Heart left ventricle (tissue), 13 donors: Measurements from ENCODE around the gene ZC3H18.

Experiments
- POLR2A ChIP-seq, 2 donors: fragments of 450-650 bp; IDR thresholded peaks; one replicate each; pipeline ENCODE4 v1.6.1; 2017; ENCODE audit warnings: antibody characterized with exemption in 2 of 2, mild to moderate bottlenecking in 2 of 2, moderate library complexity in 2 of 2
- TF ChIP-seq, protein P1 (sequence below), 12 donors: fragments of 200-600 bp; sonication (generic) in 4 of 12; IDR thresholded peaks; one replicate each; pipeline versions ENCODE4 v1.5.0 to v1.8.0; 2018 to 2022; ENCODE audit warnings: antibody characterized with exemption in 12 of 12, mild to moderate bottlenecking in 5 of 12
- donor health status: ischemic (EF 13 %, LVEDD 7.1; RV severe dilation, severe dysfunction).
- donor health status: DM: no; HTN: yes; CAD: no.
- donor health status: DM: no; HTN: no; CAD: no.
- donor health status: ischemic (EF 25% LVEDD 6.9; RV normal size, moderate dysfunction).
- donor health status: ischemic (EF 25% LVEDD 5.7; RV mildly dilated, moderate dysfunction).
- donor health status: ischemic (EF 35%, LVEDD 5.7; RV mildly dilated, moderate dysfunction).
- donor health status: nonischemic (EF 11% LVEDD 7.7; RV severe dilation, severe dysfunction).
- donor health status: DM: yes; HTN: yes; CAD: no.
- donor health status: PGD.
- donor health status: ischemic (EF 29% LVEDD 5.4; RV normal size, mild dysfunction).
- donor health status: nonischemic (EF 23%, LVEDD 6.1; RV moderate dilation, normal function).

DNA sequence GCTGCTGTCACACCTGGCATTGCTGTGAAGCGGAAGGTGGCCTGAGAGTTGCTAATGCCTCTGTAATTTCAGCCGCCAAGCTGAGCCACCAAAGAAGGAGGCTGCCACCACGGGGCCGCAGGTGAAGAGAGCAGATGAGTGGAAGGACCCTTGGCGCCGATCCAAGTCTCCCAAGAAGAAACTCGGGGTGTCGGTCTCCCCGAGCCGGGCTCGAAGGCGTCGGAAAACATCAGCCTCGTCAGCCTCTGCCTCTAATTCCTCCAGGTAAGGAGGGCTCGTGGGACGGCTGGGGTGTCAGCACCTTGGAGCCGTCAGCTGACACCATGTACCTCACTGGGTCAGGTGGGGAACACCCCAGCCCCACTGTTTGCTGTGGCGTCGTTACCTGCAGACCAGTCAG lies 51.9 kb downstream of the ZC3H18 start:
- no peak for TF ChIP-seq POLR2A (IDR thresholded peaks at IDR 0.05)
- TF ChIP-seq, protein P1, sequence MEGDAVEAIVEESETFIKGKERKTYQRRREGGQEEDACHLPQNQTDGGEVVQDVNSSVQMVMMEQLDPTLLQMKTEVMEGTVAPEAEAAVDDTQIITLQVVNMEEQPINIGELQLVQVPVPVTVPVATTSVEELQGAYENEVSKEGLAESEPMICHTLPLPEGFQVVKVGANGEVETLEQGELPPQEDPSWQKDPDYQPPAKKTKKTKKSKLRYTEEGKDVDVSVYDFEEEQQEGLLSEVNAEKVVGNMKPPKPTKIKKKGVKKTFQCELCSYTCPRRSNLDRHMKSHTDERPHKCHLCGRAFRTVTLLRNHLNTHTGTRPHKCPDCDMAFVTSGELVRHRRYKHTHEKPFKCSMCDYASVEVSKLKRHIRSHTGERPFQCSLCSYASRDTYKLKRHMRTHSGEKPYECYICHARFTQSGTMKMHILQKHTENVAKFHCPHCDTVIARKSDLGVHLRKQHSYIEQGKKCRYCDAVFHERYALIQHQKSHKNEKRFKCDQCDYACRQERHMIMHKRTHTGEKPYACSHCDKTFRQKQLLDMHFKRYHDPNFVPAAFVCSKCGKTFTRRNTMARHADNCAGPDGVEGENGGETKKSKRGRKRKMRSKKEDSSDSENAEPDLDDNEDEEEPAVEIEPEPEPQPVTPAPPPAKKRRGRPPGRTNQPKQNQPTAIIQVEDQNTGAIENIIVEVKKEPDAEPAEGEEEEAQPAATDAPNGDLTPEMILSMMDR (IDR thresholded peaks at IDR 0.05): no peak
